Spleen (tissue), 11 donors: ENCODE data around the gene KCNK4. TPM values are rescaled to one million over a fixed set of nuclear protein-coding genes. Genes with fewer than 3 reads are reported as not detected.

Experiments
- DNase-seq: peaks from one replicate; pipeline ENCODE4 v3.0.0-alpha.2; 2020
- H3K27ac ChIP-seq, 8 donors: fragments of 200-600 bp; sonication (generic) in 7 of 8; 1 replicate in 4 of 8; 2 replicates in 4 of 8; pipeline versions ENCODE4 v1.5.0 to v1.8.0; 2016 to 2021; ENCODE audit warnings: inconsistent platforms in 4 of 8, mild to moderate bottlenecking in 4 of 8, moderate library complexity in 1 of 8
- H3K27me3 ChIP-seq, 7 donors: fragments of 200-600 bp; sonication (generic) in 6 of 7; replicated peaks in 1 of 7; 1 replicate in 4 of 7; 2 replicates in 3 of 7; pipeline versions ENCODE4 v1.5.0 to v1.8.0; 2016 to 2021; ENCODE audit warnings: inconsistent platforms in 3 of 7, mild to moderate bottlenecking in 1 of 7
- H3K36me3 ChIP-seq, 6 donors: fragments of 200-600 bp; sonication (generic) in 5 of 6; 1 replicate in 4 of 6; 2 replicates in 2 of 6; pipeline versions ENCODE4 v1.5.0 to v1.8.0; 2016 to 2021; ENCODE audit warnings: inconsistent platforms in 2 of 6
- H3K4me1 ChIP-seq, 6 donors: fragments of 200-600 bp; sonication (generic) in 5 of 6; 1 replicate in 3 of 6; 2 replicates in 3 of 6; pipeline versions ENCODE4 v1.5.0 to v1.8.0; 2016 to 2021; ENCODE audit warnings: inconsistent platforms in 3 of 6
- H3K4me3 ChIP-seq, 8 donors: fragments of 200-600 bp; sonication (generic) in 7 of 8; 1 replicate in 4 of 8; 2 replicates in 4 of 8; pipeline versions ENCODE4 v1.5.0 to v1.8.0; 2016 to 2021; ENCODE audit warnings: inconsistent platforms in 4 of 8, mild to moderate bottlenecking in 4 of 8, moderate library complexity in 2 of 8
- H3K9me3 ChIP-seq, 8 donors: fragments of 200-600 bp; sonication (generic) in 7 of 8; 1 replicate in 4 of 8; 2 replicates in 4 of 8; pipeline versions ENCODE4 v1.5.0 to v1.8.0; 2016 to 2021; ENCODE audit warnings: inconsistent platforms in 4 of 8
- CTCF ChIP-seq, 11 experiments: fragments of 200-600 bp in 7 of 11; fragments of 450-650 bp in 4 of 11; sonication (generic) in 4 of 11; IDR thresholded peaks in 8 of 11; conservative IDR thresholded peaks in 3 of 11; 1 replicate in 7 of 11; 2 replicates in 4 of 11; pipeline versions ENCODE4 v1.4.0 to v1.8.0; 2016 to 2021; ENCODE audit warnings: antibody characterized with exemption in 11 of 11, inconsistent platforms in 4 of 11, mild to moderate bottlenecking in 1 of 11
- POLR2A ChIP-seq, 3 donors: fragments of 450-650 bp; IDR thresholded peaks; one replicate each; pipeline ENCODE4 v1.5.1; 2017; ENCODE audit warnings: antibody characterized with exemption in 3 of 3, mild to moderate bottlenecking in 1 of 3
- POLR2AphosphoS5 ChIP-seq, 3 donors: sonication (generic); formaldehyde crosslinking; IDR thresholded peaks; one replicate each; pipeline ENCODE4 v1.5.1; 2017; ENCODE audit warnings: antibody characterized with exemption in 3 of 3
- WGBS, 5 donors: extraction: QIAGEN DNeasy Blood & Tissue Kit in 3 of 5; methylation state at CpG; one replicate each; pipeline versions ENCODE4 v1.1.5 to v1.1.7; 2013 to 2018; 5-methylcytosine and 5-hydroxymethylcytosine counted together
- intact Hi-C: fragments of 100-400 bp; cut with DNase I; formaldehyde crosslinking; loops from one replicate; pipeline ENCODE4 v1.15.0; 2023; ENCODE audit warnings: low total_unique reads
- polyA plus RNA-seq, 3 donors: library from polyadenylated mRNA; stranded (reverse); fragments of 200-250 nt; gene quantifications; one replicate each; pipeline ENCODE4 v1.2.1, GENCODE V29; 2013
- total RNA-seq, 7 donors: library from RNA; depleted of rRNA in 3 of 7; stranded (reverse); fragments of >200 nt in 3 of 7; fragmentation: NEBNext Ultra II Directional in 4 of 7; extraction: Animal tissue kit (Norgen Biotek cat#: 25700) in 4 of 7; gene quantifications; one replicate each; pipeline versions ENCODE4 v1.1.0 to v1.2.1, GENCODE V29; 2016 to 2021
- donor health status: healthy with polysubstance abuse.
- donor health status: DM: no; HTN: no; CAD: no; lungs with moderate emphysema.
- donor health status: DM: no; HTN: no; CAD: no.
- donor health status: Bipolar disorder and iron deficiency.
- donor health status: healthy.
- donor health status: DM: no; HTN: no; CAD: no.
- donor health status: DM: yes; HTN: yes; CAD: no.

The KCNK4 gene
- total and polyA plus RNA-seq, 10 donors: 0.06 to 0.77 (median 0.35) TPM; not detected in 5

- no peak overlapping the region for H3K27ac ChIP-seq
- H3K27me3 ChIP-seq: peaks cover 6 to 58% (median 49%) of the 10 kb centered on the region in 7 donors
- peaks cover 0 to 19% (median 0%) of the 10 kb centered on the region in 6 donors for H3K36me3 ChIP-seq
- peak overlapping the region in 1 of 8 donors; percentile 69 for H3K4me3 ChIP-seq
- intact Hi-C loops: no loop called here
- DNase-seq: no peak
- H3K4me1 ChIP-seq: peaks cover 13 to 48% (median 35%) of the 10 kb centered on the region in 6 donors
- H3K9me3 ChIP-seq: no peaks in the 10 kb centered on the region
- WGBS, 5 donors: 56 to 74% (median 63%) methylated on average over 7 to 10 of the region's 10 CpGs
- TF ChIP-seq POLR2AphosphoS5 (IDR thresholded peaks at IDR 0.05) (no peak), POLR2A (IDR thresholded peaks at IDR 0.05) (no peak), CTCF (IDR thresholded peaks at IDR 0.05 in 8 of 11, conservative IDR thresholded peaks at IDR 0.05 in 3 of 11) (no peak)
Measured at GRCh38 chr11:64290352-64291261, 495 bp upstream of the KCNK4 start.

GRCh38 chr11:64291752-64292459 lies 804 bp downstream of the KCNK4 start:
- intact Hi-C loops: no loop called here
- no peak for DNase-seq
- no peak for TF ChIP-seq CTCF (IDR thresholded peaks at IDR 0.05 in 8 of 11, conservative IDR thresholded peaks at IDR 0.05 in 3 of 11)
- TF ChIP-seq POLR2AphosphoS5 (IDR thresholded peaks at IDR 0.05): peak in 1 of 3 donors; percentile 6
- TF ChIP-seq POLR2A (IDR thresholded peaks at IDR 0.05): no peak
- H3K27ac ChIP-seq: no peak overlapping the region
- 0 to 1% (median 0%) methylated on average over 11 to 96 of the region's 96 CpGs for WGBS, 5 donors
- peaks cover 0 to 19% (median 0%) of the 10 kb centered on the region in 6 donors for H3K36me3 ChIP-seq
- peak overlapping the region; percentile 8 to 69 (median 36) for H3K4me3 ChIP-seq
- no peaks in the 10 kb centered on the region for H3K9me3 ChIP-seq
- H3K27me3 ChIP-seq: peaks cover 6 to 71% (median 62%) of the 10 kb centered on the region in 7 donors
- peaks cover 6 to 35% (median 23%) of the 10 kb centered on the region in 6 donors for H3K4me1 ChIP-seq

- Histone ChIP-seq H3K36me3 (peaks cover 0 to 18% (median 0%) of the 10 kb centered on the region in 6 donors), H3K27me3 (peaks cover 12 to 79% (median 69%) of the 10 kb centered on the region in 7 donors), H3K27ac (no peak overlapping the region), H3K4me3 (peak overlapping the region; percentile 8 to 69 (median 36)), H3K9me3 (no peaks in the 10 kb centered on the region), H3K4me1 (peaks cover 6 to 34% (median 19%) of the 10 kb centered on the region in 6 donors)
- DNase-seq: no peak
- TF ChIP-seq CTCF (IDR thresholded peaks at IDR 0.05 in 8 of 11, conservative IDR thresholded peaks at IDR 0.05 in 3 of 11) (no peak), POLR2A (IDR thresholded peaks at IDR 0.05) (no peak), POLR2AphosphoS5 (IDR thresholded peaks at IDR 0.05) (no peak)
- 25 to 41% (median 33%) methylated on average over 22 to 42 of the region's 42 CpGs for WGBS, 5 donors
- intact Hi-C loops: no loop called here
Measured at GRCh38 chr11:64292460-64293254, 1.6 kb downstream of the KCNK4 start.
